Measurements from ENCODE around the gene HSPA1L.
"Not testable (repeated sequence)": the region's sequence is repeated elsewhere in the genome, so short reads cannot be mapped to it uniquely, and the experiment has no call there.

HSPA1L gene

DNA sequence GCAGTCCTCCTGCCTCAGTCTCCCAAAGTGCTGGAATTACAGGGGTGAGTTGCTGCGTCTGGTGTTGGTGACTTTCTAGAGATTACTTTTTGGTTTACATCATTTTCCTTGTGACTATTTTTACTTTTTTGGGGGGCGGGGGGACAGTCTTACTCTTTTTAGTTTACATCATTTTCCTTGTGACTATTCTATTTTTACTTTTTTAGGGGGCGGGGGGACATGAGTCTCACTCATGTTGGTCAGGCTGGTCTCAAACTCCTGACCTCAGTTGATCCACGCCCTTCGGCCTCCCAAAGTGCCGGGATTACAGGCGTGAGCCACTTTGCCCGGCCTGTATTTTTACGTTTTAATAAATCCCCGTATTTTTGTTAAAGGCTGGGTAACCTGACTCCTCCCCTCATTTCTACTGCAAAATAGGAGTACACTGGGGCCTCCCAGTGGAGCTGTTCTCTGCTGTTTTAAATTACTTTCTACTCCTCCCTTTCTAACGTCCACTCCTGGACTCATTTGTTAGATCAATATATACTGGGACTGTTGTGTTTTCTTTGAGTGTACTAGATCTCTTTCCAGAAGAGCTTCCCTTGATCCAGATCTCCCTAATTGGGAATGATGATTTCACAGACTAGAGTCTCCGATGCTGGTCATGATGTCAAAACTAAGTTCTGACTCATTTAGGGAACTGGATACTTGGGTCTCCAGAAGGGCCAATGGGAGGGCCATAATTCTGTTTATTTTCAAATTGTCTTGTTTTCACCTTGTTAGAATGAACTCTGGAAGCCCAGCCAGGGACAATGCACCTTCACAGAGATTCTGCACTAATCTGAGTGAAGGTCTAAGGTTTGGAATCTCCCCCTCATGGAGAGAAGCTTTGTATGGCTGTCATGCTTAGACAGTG lies 21.6 kb upstream of the HSPA1L start:
- no peak for DNase-seq (ENCODE audit: low spot score)

DNA sequence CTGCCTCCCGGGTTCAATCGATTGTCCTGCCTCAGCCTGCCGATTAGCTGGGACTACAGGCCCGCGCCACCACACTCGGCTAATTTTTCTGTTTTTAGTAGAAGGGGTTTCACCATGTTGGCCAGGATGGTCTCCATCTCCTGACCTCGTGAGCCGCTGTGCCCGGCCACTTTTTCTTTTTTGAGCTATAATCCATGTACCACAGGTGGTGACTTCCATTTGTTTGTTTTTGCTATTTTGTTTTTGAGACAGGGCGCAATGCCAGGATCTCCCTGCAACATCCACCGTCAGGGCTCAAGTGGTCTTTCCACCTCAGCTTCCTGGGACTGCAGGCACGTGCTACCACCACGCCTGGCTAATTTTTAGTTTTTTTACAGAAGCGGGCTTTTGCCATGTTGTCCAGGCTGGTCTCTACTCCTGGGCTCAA lies 21.0 kb upstream of the HSPA1L start:
- no peak for DNase-seq (ENCODE audit: low spot score)

DNA sequence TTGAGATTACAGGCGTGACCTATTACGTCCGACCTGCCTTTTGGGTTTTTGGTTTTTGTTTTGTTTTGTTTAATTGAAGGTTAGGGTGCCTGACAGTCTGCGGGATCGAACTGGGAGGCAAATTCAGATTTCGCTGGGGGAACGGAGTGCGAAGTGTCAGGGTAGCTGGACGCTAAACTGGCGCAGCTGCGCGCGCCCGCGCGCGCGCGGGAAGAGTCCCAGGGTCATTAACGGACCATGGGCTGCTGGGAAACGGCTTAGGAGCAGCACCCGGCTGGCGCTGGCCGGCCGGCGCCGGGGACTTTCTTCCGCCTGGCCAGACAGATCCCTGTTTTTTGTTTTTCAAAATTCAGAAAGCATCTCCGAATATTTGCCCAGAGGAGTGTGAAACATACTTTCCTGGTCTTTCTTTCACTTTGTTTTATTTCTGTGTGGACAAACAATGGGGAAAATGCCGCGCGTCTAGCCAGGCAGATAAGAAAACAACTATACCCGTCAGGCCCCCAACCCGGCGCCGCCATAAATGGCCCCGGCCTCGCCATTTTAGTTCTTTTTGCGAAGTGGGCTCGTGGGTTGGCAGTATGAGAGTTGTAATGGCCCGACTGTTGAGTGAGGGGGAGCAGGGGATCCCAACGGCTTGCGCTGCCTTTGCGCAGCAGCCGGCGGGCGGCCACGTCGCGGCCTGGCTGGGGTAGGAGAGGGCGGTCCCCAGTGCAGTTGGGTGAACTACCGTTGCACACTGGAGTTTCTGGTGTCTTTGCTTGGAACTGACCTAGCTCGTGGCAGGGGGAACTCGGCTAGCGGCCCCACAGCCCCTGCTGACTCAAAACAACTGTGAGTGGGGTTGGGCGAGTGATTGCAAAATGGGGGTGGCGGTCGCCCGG lies 19.5 kb upstream of the HSPA1L start:
- DNase-seq (ENCODE audit: low spot score) = peak; percentile 84

DNA sequence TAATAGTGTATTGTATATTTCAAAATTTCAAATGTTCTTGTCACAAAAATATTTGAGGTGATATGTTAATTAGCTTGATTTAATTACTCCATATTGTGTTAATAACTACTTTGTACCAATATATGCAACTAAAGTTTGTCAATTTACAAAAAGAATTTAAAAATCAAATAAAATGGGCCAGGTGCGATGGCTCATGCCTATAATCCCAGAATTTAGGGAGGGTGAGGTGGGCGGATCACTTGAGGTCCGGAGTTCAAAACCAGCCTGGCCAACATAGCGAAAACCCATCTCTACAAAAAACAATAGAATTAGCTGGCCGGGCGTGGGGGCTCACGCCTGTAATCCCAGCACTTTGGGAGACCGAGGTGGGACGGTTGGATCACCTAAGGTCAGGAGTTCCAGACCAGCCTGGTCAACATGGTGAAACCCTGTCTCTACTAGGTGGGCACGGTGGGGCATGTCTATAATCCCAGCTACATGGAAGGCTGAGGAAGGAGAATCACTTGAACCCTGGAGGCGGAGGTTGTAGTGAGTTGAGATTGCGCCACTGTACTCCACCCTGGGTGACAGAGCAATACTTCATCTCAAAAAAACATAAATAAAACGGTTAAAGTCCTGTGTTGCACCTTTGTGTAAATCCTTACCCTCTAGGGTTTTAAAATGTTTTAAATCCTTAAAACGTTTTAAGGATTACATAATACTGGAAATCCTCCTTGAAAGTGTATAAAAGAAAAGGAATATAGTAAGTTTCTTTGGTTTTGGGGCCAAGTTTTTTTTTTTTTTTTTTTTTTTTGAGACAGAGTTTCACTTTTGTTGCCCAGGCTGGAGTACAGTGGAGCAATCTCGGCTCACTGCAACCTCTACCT lies 16.5 kb upstream of the HSPA1L start:
- DNase-seq (ENCODE audit: low spot score) = no peak

DNA sequence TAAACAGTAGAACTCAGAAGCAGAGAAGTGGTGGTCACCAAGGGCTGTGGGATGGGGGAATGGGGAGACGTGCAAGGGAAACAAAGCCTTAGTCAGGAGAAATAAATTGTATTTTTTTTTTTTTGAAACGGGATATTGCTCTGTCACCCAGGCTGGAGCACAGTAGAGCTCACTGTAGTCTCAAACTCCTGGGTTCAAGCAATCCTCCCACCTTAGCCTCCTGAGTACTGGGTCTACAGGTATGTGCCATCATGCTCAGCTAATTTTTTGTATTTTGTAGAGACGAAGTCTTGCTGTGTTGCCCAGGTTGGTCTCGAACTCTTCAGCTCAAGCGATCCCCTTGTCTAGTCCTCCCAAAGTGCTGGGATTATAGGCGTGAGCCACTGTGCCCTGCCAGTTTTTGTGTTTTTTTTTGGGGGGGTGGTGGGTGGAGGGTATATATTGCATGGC lies 15.8 kb upstream of the HSPA1L start:
- DNase-seq (ENCODE audit: low spot score) = no peak

DNA sequence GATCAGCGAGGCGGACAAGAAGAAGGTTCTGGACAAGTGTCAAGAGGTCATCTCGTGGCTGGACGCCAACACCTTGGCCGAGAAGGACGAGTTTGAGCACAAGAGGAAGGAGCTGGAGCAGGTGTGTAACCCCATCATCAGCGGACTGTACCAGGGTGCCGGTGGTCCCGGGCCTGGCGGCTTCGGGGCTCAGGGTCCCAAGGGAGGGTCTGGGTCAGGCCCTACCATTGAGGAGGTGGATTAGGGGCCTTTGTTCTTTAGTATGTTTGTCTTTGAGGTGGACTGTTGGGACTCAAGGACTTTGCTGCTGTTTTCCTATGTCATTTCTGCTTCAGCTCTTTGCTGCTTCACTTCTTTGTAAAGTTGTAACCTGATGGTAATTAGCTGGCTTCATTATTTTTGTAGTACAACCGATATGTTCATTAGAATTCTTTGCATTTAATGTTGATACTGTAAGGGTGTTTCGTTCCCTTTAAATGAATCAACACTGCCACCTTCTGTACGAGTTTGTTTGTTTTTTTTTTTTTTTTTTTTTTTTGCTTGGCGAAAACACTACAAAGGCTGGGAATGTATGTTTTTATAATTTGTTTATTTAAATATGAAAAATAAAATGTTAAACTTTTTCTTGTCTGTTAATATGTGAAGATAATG lies 14.7 kb upstream of the HSPA1L start:
- peak; percentile 61 for DNase-seq (ENCODE audit: low spot score)

DNA sequence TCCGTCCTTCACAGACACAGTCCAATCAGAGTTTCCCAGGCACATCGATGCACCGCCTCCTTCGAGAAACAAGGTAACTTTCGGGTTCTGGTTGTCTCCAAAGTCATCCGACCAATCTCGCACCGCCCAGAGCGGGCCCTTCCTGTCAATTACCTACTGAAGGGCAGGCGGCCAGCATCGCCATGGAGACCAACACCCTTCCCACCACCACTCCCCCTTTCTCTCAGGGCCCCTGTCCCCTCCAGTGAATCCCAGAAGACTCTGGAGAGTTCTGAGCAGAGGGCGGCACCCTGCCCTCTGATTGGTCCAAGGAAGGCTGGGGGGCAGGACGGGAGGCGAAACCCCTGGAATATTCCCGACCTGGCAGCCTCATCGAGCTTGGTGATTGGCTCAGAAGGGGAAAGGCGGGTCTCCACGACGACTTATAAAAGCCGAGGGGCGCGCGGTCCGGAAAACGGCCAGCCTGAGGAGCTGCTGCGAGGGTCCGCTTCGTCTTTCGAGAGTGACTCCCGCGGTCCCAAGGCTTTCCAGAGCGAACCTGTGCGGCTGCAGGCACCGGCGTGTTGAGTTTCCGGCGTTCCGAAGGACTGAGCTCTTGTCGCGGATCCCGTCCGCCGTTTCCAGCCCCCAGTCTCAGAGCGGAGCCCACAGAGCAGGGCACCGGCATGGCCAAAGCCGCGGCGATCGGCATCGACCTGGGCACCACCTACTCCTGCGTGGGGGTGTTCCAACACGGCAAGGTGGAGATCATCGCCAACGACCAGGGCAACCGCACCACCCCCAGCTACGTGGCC lies 12.4 kb upstream of the HSPA1L start, which contains the start of gene HSPA1B:
Gene HSPA1B (plus strand): TSS at position 453 of the 794 bp plus-strand sequence. CDS start 213 bp downstream, at position 666.
- DNase-seq (ENCODE audit: low spot score) = peak; percentile 95

DNA sequence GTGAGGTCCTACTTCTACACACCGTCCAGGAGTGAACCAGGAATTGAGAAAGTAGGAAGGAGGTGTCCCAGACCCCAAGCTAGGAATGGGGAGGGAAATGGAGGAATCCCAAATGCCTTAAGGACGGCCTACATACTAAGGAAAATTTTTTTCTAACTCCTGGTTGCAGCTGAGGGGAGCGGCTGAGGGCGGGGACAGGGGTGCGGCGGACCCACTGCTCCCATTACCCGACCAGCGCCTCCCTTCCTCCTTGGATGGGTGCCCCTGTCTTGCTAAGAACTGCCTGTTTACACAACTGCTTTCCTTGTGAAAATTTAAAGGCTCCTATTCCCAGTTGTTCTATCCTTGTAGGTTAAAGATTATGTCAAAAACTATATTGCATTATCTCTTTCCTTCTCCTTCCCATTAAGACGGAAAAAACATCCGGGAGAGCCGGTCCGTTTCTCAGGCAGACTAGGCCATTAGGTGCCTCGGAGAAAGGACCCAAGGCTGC lies 11.8 kb upstream of the HSPA1L start:
- peak; percentile 44 for DNase-seq (ENCODE audit: low spot score)

DNA sequence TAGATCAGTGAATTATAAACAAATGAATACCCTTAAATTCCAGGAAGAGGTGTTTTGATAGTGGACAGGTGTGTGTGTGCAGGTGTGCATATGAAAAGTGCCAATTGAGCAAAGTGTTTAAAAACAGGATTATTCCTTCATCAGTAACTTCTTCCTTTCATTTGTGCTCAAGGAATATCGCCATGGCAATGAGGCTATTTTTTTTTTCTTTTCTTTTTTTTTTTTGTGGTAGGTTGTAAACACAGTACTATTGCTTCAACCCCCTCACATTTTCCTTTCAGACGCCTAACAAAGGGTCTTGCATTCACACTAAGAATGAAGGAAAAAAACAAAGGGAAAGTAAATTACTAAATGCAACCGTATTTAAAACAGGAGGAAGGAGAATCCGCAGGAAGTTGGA lies 10.5 kb upstream of the HSPA1L start:
- DNase-seq (ENCODE audit: low spot score) = no peak

DNA sequence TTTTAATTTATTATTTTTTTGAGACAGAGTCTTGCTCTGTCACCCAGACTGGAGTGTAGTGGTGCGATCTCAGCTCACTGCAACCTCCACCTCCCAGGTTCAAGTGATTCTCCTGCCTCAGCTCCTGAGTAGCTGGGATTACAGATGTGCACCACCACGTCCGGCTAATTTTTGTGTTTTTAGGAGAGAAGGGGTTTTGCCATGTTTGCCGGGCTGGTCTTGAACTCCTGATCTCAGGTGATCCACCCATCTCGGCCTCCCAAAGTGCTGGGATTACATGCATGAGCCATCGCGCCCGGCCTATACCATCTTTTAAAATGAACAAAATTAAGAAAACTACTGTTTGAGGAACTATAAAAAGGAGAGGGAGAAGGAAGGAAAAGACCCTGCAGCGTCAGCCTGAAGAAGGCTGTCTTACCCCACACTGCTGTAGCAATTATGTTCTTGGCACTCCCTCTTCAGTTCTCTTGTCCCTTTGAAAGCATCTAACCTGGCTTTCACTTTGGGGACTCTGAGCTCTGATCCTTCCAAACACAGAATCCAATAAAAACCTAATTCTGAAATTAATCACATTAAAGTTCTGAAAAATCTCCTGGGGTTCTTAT lies 8.6 kb upstream of the HSPA1L start:
- DNase-seq (ENCODE audit: low spot score) = not testable (repeated sequence)

DNA sequence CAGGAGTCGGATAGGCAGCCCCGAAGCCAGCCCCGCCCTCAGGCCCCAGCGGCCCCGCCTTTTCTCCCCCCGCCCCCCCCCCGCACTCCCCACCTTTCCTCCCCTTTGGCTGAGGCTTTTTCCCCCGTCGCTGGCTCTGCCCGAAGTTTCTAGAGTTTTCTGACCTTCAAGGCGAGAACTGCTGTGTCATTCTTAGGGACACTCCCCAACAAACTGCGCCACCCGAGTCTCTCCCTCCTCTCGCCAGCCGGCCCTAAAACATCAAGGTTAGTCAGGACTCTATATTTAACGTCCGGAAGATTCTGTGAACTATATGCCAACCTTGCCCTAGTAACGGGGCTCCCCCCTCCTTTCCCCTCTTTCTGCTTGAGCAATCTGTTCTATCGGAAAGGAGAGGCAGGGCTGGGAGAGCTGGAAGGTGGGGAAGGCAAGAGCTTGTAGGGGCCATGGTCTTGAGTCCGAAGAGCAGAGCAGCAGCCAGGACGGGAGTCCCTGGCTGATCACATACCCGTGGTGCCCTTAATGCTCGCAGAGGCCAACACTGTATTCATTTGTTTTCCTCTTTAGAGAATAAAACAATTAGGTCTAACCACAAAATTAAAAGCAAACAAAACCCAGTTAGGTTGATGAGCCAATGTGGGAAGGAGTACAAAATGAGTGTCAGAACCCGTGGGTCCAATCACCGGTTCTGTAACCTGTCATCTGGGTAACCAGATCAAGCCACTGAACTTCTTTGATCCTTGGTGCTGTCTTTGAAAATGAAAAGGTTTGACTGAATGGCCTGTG lies 7.1 kb upstream of the HSPA1L start:
- DNase-seq (ENCODE audit: low spot score) = peak; percentile 77

DNA sequence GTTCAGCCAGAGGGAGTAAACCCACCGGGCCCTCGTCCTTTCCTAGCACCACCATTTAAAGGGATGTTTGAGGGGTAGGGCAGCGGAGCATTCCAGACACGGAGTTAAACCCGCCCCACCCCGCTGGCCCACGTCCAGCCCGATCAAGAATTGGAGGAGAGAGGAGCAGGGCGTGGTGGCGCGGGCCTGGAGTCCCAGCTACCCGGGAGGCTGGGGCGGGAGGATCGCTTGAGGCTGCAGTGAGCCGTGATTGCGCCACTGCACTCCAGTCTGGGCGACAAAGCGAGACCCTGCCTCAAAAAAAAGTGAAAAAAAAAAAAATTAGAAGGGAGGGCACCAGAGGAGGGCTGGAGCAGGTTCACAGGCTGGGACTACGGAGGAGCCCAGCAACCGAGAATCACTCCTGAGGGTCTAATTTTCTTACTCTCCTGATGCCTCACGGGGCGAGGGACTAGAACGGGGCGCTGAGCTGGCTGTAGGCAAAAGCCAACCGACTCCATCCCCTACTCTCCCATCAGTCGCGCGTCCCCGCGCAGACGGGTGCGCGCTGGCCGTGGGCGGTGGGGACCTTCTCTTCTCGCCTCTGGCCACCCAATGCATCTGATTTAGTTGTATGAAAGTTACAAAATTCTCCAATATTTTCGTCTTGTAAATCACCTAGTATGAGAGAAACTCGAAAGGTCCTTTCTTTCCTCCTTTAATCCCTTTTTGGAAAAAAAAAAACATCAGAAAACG lies 6.4 kb upstream of the HSPA1L start:
- DNase-seq (ENCODE audit: low spot score) = peak; percentile 58

DNA sequence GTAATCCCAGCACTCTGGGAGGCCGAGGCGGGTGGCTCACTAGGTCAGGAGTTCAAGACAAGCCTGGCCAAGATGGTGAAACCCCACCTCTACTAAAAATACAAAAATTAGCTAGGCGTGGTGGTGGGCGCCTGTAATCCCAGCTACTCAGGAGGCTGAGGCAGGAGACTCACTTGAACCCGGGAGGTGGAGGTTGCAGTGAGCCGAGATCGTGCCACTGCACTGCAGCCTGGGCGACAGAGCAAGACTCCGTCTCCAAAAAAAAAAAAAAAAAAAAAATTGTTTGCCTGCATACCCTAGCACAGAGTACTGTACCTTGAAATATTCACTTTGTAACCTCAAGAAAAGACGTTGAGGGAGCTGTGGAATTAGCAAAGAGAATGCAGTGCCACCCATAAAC lies 5.3 kb upstream of the HSPA1L start:
- DNase-seq (ENCODE audit: low spot score) = not testable (repeated sequence)

DNA sequence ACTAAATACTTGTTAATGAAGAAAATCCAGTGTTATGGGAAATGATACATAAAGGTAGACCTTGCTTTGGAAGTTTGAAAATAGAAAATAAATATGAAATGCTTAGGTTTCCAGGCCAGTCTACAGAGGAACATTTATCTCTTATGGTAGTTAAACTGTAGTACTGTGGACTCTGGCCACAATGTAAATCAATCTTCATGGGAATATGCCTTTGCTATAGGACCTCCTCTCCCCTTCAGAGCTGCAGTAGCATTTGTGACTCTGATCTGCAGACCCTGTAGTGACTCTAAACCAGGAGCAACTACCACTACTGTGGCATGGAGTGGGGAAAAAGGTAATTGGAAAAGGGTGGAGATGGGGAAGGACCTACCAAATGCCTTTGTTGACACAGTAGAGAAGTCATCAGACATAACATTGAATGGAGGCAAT lies 4.8 kb upstream of the HSPA1L start:
- no peak for DNase-seq (ENCODE audit: low spot score)

DNA sequence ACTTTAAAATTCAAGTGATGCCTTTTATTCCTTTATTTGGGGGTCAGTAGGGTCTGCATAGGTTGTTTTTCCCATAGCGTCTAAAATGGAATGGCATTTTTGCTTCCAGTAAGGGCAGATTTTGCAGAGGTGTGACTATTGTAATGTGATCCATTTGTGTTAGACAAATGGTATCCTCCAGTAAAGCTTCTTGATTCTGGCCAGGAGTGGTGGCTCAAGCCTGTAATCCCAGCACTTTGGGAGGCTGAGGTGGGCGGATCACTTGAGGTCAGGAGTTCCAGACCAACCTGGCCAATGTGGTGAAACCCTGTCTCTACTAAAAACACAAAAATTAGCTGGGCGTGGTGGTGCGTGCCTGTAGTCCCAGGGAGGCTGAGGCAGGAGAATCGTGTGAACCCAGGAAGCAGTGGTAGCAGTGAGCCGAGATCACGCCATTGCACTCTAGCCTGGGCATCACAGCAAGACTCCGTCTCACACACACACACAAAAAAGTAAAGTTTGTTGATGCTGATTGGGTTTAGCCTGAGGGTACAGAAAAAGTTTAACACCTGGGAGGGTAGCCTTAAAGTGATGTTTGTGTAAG lies 2.9 kb upstream of the HSPA1L start:
- DNase-seq (ENCODE audit: low spot score) = not testable (repeated sequence)

DNA sequence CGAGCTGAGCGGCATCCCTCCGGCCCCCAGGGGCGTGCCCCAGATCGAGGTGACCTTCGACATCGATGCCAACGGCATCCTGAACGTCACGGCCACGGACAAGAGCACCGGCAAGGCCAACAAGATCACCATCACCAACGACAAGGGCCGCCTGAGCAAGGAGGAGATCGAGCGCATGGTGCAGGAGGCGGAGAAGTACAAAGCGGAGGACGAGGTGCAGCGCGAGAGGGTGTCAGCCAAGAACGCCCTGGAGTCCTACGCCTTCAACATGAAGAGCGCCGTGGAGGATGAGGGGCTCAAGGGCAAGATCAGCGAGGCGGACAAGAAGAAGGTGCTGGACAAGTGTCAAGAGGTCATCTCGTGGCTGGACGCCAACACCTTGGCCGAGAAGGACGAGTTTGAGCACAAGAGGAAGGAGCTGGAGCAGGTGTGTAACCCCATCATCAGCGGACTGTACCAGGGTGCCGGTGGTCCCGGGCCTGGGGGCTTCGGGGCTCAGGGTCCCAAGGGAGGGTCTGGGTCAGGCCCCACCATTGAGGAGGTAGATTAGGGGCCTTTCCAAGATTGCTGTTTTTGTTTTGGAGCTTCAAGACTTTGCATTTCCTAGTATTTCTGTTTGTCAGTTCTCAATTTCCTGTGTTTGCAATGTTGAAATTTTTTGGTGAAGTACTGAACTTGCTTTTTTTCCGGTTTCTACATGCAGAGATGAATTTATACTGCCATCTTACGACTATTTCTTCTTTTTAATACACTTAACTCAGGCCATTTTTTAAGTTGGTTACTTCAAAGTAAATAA lies 2.2 kb upstream of the HSPA1L start:
- DNase-seq (ENCODE audit: low spot score) = not testable (repeated sequence)

DNA sequence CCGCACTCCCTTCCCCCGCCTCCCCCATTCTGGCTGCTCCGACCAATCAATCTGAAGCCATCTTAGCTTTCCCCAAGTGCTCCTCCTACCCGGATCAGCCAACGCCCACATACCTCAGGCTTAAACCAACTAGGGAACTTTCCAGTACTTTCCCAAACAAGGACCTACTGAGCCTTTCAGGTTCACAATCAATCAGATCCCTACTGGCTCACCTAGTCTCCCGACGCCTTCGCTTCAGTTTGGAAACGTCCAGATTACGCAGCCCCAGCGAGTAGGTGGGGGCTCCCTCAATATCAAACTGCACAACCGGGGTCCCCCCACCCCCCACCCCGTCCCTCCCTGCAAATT lies 432 bp downstream of the HSPA1L start:
- DNase-seq (ENCODE audit: low spot score) = peak; percentile 97
